Measurements from ENCODE around the gene KIF26A.

DNA sequence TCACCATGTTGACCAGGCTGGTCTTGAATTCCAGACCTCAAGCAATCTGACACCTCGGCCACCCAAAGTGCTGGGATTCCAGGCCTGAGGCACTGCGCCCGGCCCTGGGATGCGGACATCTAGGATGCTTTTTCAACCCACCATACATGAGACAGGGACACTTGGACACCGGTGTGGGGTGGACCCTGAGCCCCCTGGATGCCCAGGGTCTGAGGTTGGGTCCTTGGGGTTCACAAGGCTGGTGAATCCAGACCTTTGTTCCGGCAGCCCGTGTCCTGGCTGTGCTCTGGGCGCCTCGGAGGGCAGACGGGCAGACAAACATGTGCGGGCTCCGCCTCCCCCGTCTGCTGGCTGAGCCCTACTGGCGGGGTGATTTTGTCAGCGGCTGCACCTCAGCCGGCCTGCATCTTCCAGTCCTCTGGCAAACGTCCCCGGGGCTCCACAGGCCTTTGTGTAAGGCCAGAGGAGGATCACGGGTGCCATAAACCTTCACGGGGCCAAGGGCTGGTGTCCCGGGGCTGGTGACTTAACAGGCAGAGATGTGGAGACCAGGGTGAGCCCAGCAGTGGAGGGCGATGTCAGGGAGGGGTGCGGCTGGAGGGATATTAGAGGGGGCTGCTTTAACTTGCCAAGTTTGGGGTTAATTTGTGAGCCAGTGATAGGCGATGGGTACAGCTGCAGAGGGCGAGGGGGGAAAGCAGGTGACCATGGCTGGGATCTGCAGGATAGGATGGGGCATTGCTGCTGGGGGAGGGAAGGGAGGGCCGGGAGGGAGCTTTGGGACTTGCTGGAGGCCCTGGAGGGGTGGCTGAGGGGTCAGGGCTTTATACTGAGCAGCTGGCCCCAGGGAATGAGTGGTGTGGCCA is 47.1 kb upstream of the KIF26A start:
- TF ChIP-seq EZH2phosphoT487 (IDR thresholded peaks at IDR 0.05; ENCODE audit: low read length), result no peak
- TF ChIP-seq, protein P1, sequence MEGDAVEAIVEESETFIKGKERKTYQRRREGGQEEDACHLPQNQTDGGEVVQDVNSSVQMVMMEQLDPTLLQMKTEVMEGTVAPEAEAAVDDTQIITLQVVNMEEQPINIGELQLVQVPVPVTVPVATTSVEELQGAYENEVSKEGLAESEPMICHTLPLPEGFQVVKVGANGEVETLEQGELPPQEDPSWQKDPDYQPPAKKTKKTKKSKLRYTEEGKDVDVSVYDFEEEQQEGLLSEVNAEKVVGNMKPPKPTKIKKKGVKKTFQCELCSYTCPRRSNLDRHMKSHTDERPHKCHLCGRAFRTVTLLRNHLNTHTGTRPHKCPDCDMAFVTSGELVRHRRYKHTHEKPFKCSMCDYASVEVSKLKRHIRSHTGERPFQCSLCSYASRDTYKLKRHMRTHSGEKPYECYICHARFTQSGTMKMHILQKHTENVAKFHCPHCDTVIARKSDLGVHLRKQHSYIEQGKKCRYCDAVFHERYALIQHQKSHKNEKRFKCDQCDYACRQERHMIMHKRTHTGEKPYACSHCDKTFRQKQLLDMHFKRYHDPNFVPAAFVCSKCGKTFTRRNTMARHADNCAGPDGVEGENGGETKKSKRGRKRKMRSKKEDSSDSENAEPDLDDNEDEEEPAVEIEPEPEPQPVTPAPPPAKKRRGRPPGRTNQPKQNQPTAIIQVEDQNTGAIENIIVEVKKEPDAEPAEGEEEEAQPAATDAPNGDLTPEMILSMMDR (IDR thresholded peaks at IDR 0.05; ENCODE audit: low read length), result no peak
- TF ChIP-seq EZH2 (optimal IDR thresholded peaks at IDR 0.05; ENCODE audit: low read depth, low read length), result no peak
